Gastrocnemius medialis (tissue), 4 donors: Measurements from ENCODE around the gene ERN2.

Experiments used
- POLR2A ChIP-seq, 2 donors: fragments of 450-650 bp; IDR thresholded peaks; one replicate each; pipeline ENCODE4 v1.6.1; 2017; ENCODE audit warnings: antibody characterized with exemption in 2 of 2, mild to moderate bottlenecking in 2 of 2, moderate library complexity in 2 of 2
- TF ChIP-seq, protein P1 (sequence below), 5 experiments: fragments of 450-650 bp in 3 of 5; fragments of 200-600 bp in 2 of 5; sonication (generic) in 2 of 5; IDR thresholded peaks in 4 of 5; conservative IDR thresholded peaks in 1 of 5; 1 replicate in 4 of 5; 2 replicates in 1 of 5; pipeline ENCODE4 v1.5.1; 2016 to 2019; ENCODE audit warnings: antibody characterized with exemption in 5 of 5, mild to moderate bottlenecking in 3 of 5, moderate library complexity in 3 of 5

DNA sequence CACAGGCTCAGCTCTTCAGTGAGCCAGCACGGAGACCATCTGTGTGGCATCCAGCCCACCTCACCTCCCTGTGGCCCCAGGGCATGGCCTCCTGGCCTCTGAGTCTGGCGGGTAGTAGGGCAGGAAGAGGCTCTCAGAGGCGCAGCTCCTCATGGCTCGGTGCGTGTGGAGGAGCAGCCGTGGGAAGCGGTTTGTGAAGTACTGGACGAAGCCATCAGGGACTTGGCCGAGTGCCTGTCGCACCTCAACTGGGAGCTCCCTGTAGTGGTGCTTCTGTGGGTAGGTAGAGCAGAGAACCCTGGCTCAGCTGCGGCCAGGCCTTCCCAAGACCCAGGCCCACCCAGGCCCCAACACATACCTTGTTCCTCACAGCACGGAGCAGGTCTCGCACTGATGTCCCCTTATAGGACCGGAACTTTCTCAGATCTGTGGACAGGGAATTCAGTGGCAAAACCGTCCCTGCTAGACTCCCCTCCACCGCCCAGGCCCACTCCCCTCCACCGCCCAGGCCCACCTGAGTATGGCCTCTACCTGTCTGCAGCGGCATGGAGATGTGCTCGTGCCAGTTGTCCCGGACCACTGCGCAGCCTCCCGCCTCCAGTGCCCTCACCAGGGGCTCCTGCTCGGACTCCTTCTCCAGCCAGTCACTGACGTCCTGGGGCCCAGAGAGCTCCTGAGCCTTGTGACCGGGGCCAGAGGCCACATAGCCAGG, 22.1 kb downstream of the ERN2 start:
- TF ChIP-seq POLR2A (IDR thresholded peaks at IDR 0.05): no peak
- TF ChIP-seq, protein P1, sequence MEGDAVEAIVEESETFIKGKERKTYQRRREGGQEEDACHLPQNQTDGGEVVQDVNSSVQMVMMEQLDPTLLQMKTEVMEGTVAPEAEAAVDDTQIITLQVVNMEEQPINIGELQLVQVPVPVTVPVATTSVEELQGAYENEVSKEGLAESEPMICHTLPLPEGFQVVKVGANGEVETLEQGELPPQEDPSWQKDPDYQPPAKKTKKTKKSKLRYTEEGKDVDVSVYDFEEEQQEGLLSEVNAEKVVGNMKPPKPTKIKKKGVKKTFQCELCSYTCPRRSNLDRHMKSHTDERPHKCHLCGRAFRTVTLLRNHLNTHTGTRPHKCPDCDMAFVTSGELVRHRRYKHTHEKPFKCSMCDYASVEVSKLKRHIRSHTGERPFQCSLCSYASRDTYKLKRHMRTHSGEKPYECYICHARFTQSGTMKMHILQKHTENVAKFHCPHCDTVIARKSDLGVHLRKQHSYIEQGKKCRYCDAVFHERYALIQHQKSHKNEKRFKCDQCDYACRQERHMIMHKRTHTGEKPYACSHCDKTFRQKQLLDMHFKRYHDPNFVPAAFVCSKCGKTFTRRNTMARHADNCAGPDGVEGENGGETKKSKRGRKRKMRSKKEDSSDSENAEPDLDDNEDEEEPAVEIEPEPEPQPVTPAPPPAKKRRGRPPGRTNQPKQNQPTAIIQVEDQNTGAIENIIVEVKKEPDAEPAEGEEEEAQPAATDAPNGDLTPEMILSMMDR (IDR thresholded peaks at IDR 0.05 in 4 of 5, conservative IDR thresholded peaks at IDR 0.05 in 1 of 5): no peak
